Liver (tissue), 9 donors: ENCODE results near the gene PRKCG. TPM values are rescaled to one million over a fixed set of nuclear protein-coding genes. Genes with fewer than 3 reads are reported as not detected.

Experiments used
- DNase-seq: peaks from one replicate; pipeline ENCODE4 v3.0.0-alpha.2; 2017; ENCODE audit warnings: low spot score
- H3K27ac ChIP-seq, 2 donors: one replicate each; pipeline ENCODE4 v1.7.0; 2013; ENCODE audit warnings: inconsistent platforms in 2 of 2, low read length in 2 of 2, control low read depth in 1 of 2, low read depth in 1 of 2, mild to moderate bottlenecking in 1 of 2
- H3K27me3 ChIP-seq, 4 donors: one replicate each; pipeline versions ENCODE4 v1.6.1 to v1.7.0; 2013; ENCODE audit warnings: low read length in 3 of 4, inconsistent platforms in 1 of 4, mild to moderate bottlenecking in 1 of 4, moderate library complexity in 1 of 4; ENCODE audit not compliant: control insufficient read depth in 4 of 4, insufficient read depth in 4 of 4
- H3K36me3 ChIP-seq, 4 donors: one replicate each; pipeline versions ENCODE4 v1.6.1 to v1.7.0; 2013; ENCODE audit warnings: low read length in 3 of 4, mild to moderate bottlenecking in 3 of 4, low read depth in 1 of 4, moderate library complexity in 1 of 4; ENCODE audit not compliant: control insufficient read depth in 4 of 4, insufficient read depth in 3 of 4
- H3K4me1 ChIP-seq, 4 donors: one replicate each; pipeline versions ENCODE4 v1.6.1 to v1.7.0; 2013; ENCODE audit warnings: low read length in 3 of 4, mild to moderate bottlenecking in 3 of 4, moderate library complexity in 1 of 4; ENCODE audit not compliant: control insufficient read depth in 4 of 4, insufficient read depth in 4 of 4
- H3K4me3 ChIP-seq, 3 donors: one replicate each; pipeline versions ENCODE4 v1.6.1 to v1.7.0; 2013; ENCODE audit warnings: low read length in 3 of 3, control low read depth in 1 of 3, low read depth in 1 of 3, mild to moderate bottlenecking in 1 of 3
- H3K9ac ChIP-seq, 2 donors: one replicate each; pipeline ENCODE4 v1.7.0; 2013; ENCODE audit warnings: low read length in 2 of 2, mild to moderate bottlenecking in 2 of 2, moderate library complexity in 2 of 2, control low read depth in 1 of 2, low read depth in 1 of 2
- H3K9me3 ChIP-seq, 4 donors: one replicate each; pipeline versions ENCODE4 v1.6.1 to v1.7.0; 2013; ENCODE audit warnings: low read length in 3 of 4; ENCODE audit not compliant: control insufficient read depth in 4 of 4
- EGR1 ChIP-seq, 2 donors: IDR thresholded peaks; 2 replicates each; pipeline ENCODE4 v1.6.1; 2016 to 2018; ENCODE audit warnings: antibody characterized with exemption in 2 of 2, low read depth in 2 of 2
- FOXA1 ChIP-seq: IDR thresholded peaks from 2 replicates; pipeline ENCODE4 v1.6.1; 2016; ENCODE audit warnings: antibody characterized with exemption
- GABPA ChIP-seq, 2 donors: IDR thresholded peaks in 1 of 2; conservative IDR thresholded peaks in 1 of 2; 2 replicates each; pipeline ENCODE4 v1.6.1; 2016; ENCODE audit warnings: antibody characterized with exemption in 2 of 2, mild to moderate bottlenecking in 1 of 2, moderate library complexity in 1 of 2
- HNF4A ChIP-seq, 2 donors: conservative IDR thresholded peaks; 2 replicates each; pipeline ENCODE4 v1.6.1; 2016; ENCODE audit warnings: antibody characterized with exemption in 2 of 2, mild to moderate bottlenecking in 2 of 2
- HNF4G ChIP-seq: IDR thresholded peaks from 2 replicates; pipeline ENCODE4 v1.6.1; 2016; ENCODE audit warnings: antibody characterized with exemption
- NR2F2 ChIP-seq: IDR thresholded peaks from 2 replicates; pipeline ENCODE4 v1.6.1; 2016; ENCODE audit warnings: antibody characterized with exemption
- RAD21 ChIP-seq, 2 donors: IDR thresholded peaks; 2 replicates each; pipeline ENCODE4 v1.6.1; 2016; ENCODE audit warnings: antibody characterized with exemption in 2 of 2, mild to moderate bottlenecking in 2 of 2
- RXRA ChIP-seq, 2 donors: IDR thresholded peaks; 2 replicates each; pipeline ENCODE4 v1.6.1; 2017 to 2018; ENCODE audit warnings: antibody characterized with exemption in 2 of 2, mild to moderate bottlenecking in 1 of 2
- SP1 ChIP-seq: IDR thresholded peaks from 2 replicates; pipeline ENCODE4 v1.6.1; 2018; ENCODE audit warnings: antibody characterized with exemption, mild to moderate bottlenecking
- TAF1 ChIP-seq: conservative IDR thresholded peaks from 2 replicates; pipeline ENCODE4 v1.6.1; 2016; ENCODE audit warnings: antibody characterized with exemption, mild to moderate bottlenecking
- YY1 ChIP-seq: IDR thresholded peaks from 2 replicates; pipeline ENCODE4 v1.6.1; 2016; ENCODE audit warnings: antibody characterized with exemption, mild to moderate bottlenecking
- WGBS: extraction: QIAGEN DNeasy Blood & Tissue Kit; methylation state at CpG from one replicate; pipeline ENCODE4 v1.1.7; 2013; 5-methylcytosine and 5-hydroxymethylcytosine counted together
- polyA plus RNA-seq, 2 donors: library from polyadenylated mRNA; stranded (reverse) in 1 of 2; unstranded in 1 of 2; fragments of 200-250 nt in 1 of 2; fragments of >200 nt in 1 of 2; fragmentation: Nextera tagmentation in 1 of 2; extraction: Ambion mirVana in 1 of 2; gene quantifications; one replicate each; pipeline versions ENCODE4 v1.2.1 to v1.2.3, GENCODE V29; 2013 to 2015
- total RNA-seq, 2 donors: library from RNA; depleted of rRNA; stranded (reverse); fragments of >200 nt; gene quantifications; one replicate each; pipeline ENCODE4 v1.2.3, GENCODE V29; 2014
- TF ChIP-seq, protein P1 (sequence below): IDR thresholded peaks from 2 replicates; pipeline ENCODE4 v1.6.1; 2016; ENCODE audit warnings: antibody characterized with exemption
- TF ChIP-seq, protein P2 (sequence below): IDR thresholded peaks from 2 replicates; pipeline ENCODE4 v1.6.1; 2016; ENCODE audit warnings: antibody characterized with exemption, mild to moderate bottlenecking
- TF ChIP-seq, protein P3 (sequence below): fragments of 150-350 bp; IDR thresholded peaks from 2 replicates; pipeline ENCODE4 v1.5.1; 2017; ENCODE audit warnings: improper control_type of control experiment, low read depth, low read length; ENCODE audit not compliant: missing input control
- TF ChIP-seq, protein P4 (sequence below): IDR thresholded peaks from 2 replicates; pipeline ENCODE4 v1.6.1; 2016; ENCODE audit warnings: antibody characterized with exemption
- donor health status: healthy.
- donor health status: healthy.
- donor health status: healthy.
- donor health status: healthy.
- donor health status: healthy.

Gene PRKCG
- total and polyA plus RNA-seq, 4 donors, result 0.09 TPM; not detected in 3

DNA sequence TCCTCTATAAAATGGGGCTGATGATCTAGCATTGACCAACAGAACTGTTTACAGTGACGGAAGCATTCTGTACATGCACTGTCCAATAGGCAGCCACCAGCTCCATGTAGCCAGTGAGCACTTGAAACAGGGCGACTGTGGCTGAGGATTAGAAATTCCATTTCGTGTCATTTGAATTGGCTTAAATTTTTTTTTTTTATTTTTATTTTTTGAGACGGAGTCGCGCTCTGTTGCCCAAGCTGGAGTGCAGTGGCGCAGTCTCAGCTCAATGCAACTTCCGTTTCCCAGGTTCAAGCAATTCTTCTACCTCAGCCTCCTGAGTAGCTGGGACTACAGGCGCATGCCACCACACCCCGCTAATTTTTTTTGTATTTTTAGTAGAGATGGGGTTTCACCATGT lies 3.0 kb downstream of the PRKCG start:
- Histone ChIP-seq H3K36me3 (no peaks in the 10 kb centered on the region), H3K27me3 (peaks cover 2 to 13% (median 8%) of the 10 kb centered on the region in 4 donors)
- TF ChIP-seq GABPA (IDR thresholded peaks at IDR 0.05 in 1 of 2, conservative IDR thresholded peaks at IDR 0.05 in 1 of 2) (no peak), RXRA (IDR thresholded peaks at IDR 0.05) (no peak), HNF4G (no peak), SP1 (no peak), YY1 (no peak)

DNA sequence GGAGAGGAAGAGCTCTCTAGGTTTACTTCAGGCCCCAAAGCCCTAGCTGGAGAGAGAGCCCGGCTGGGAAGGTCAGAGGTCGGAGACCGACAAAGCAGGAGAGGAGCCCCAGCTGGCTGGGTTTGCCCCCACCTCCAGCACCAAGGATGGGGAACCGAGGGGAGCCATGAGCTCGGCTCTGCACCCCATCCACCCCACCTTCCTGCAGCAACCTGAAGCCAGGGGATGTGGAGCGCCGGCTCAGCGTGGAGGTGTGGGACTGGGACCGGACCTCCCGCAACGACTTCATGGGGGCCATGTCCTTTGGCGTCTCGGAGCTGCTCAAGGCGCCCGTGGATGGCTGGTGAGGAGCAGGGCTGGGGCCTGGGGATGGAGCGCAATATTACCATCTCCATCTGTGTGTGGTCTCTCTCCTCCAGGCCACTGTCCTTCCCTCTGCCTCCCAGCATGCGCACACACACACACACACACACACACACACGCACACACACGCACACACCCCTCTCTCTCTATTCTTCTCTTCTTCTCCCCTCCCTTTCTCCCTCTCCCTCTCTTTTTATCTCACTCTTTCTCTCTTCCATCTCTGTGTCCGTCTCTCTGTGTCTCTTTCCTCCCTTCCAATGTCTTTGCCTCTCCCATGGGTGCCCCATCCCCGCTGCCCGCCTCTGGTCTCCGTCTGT lies 10.4 kb downstream of the PRKCG start:
- TF ChIP-seq NR2F2, result no peak
- TF ChIP-seq HNF4G, result no peak
- no peak for TF ChIP-seq FOXA1
- TF ChIP-seq RXRA (IDR thresholded peaks at IDR 0.05), result no peak
- TF ChIP-seq, protein P1, sequence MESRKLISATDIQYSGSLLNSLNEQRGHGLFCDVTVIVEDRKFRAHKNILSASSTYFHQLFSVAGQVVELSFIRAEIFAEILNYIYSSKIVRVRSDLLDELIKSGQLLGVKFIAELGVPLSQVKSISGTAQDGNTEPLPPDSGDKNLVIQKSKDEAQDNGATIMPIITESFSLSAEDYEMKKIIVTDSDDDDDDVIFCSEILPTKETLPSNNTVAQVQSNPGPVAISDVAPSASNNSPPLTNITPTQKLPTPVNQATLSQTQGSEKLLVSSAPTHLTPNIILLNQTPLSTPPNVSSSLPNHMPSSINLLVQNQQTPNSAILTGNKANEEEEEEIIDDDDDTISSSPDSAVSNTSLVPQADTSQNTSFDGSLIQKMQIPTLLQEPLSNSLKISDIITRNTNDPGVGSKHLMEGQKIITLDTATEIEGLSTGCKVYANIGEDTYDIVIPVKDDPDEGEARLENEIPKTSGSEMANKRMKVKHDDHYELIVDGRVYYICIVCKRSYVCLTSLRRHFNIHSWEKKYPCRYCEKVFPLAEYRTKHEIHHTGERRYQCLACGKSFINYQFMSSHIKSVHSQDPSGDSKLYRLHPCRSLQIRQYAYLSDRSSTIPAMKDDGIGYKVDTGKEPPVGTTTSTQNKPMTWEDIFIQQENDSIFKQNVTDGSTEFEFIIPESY, result no peak
- no peak for TF ChIP-seq TAF1
- no peak for TF ChIP-seq GABPA (IDR thresholded peaks at IDR 0.05 in 1 of 2, conservative IDR thresholded peaks at IDR 0.05 in 1 of 2)
- 73% methylated on average over 23 of the region's 23 CpGs for WGBS
- no peak for DNase-seq
- Histone ChIP-seq H3K4me1 (no peaks in the 10 kb centered on the region), H3K27me3 (peaks cover 0 to 3% (median 1%) of the 10 kb centered on the region in 4 donors), H3K9me3 (peaks cover 0 to 1% (median 0%) of the 10 kb centered on the region in 4 donors), H3K9ac (no peak overlapping the region), H3K4me3 (no peak overlapping the region), H3K27ac (no peak overlapping the region), H3K36me3 (no peaks in the 10 kb centered on the region)

More for the DNA sequence above, 3.0 kb downstream of the PRKCG start:
- DNase-seq, result no peak
- Histone ChIP-seq H3K27ac (no peak overlapping the region), H3K4me3 (no peak overlapping the region), H3K9ac (no peak overlapping the region), H3K4me1 (peaks cover 0 to 10% (median 1%) of the 10 kb centered on the region in 4 donors), H3K9me3 (peaks cover 0 to 1% (median 0%) of the 10 kb centered on the region in 4 donors)
- WGBS, result 88% methylated on average over 10 of the region's 10 CpGs

DNA sequence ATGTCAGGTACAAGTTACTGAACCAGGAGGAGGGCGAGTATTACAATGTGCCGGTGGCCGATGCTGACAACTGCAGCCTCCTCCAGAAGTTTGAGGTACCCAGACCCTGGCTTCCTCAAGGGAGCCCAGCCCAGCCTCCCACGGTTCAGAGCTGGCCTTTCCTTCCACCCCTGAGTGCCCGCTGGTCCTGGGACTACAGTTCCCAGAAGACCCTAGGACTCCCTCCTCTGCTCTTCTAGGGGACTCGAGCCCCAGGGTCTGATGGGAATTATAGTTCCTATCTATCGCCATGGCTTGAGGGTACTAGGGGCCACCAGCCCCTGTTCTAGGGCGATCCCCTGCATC lies 11.0 kb downstream of the PRKCG start:
- Histone ChIP-seq H3K4me3 (no peak overlapping the region), H3K36me3 (no peaks in the 10 kb centered on the region), H3K4me1 (no peaks in the 10 kb centered on the region), H3K9ac (no peak overlapping the region), H3K9me3 (peaks cover 0 to 1% (median 0%) of the 10 kb centered on the region in 4 donors), H3K27ac (no peak overlapping the region), H3K27me3 (peaks cover 0 to 6% (median 1%) of the 10 kb centered on the region in 4 donors)
- DNase-seq, result no peak
- TF ChIP-seq, protein P2, sequence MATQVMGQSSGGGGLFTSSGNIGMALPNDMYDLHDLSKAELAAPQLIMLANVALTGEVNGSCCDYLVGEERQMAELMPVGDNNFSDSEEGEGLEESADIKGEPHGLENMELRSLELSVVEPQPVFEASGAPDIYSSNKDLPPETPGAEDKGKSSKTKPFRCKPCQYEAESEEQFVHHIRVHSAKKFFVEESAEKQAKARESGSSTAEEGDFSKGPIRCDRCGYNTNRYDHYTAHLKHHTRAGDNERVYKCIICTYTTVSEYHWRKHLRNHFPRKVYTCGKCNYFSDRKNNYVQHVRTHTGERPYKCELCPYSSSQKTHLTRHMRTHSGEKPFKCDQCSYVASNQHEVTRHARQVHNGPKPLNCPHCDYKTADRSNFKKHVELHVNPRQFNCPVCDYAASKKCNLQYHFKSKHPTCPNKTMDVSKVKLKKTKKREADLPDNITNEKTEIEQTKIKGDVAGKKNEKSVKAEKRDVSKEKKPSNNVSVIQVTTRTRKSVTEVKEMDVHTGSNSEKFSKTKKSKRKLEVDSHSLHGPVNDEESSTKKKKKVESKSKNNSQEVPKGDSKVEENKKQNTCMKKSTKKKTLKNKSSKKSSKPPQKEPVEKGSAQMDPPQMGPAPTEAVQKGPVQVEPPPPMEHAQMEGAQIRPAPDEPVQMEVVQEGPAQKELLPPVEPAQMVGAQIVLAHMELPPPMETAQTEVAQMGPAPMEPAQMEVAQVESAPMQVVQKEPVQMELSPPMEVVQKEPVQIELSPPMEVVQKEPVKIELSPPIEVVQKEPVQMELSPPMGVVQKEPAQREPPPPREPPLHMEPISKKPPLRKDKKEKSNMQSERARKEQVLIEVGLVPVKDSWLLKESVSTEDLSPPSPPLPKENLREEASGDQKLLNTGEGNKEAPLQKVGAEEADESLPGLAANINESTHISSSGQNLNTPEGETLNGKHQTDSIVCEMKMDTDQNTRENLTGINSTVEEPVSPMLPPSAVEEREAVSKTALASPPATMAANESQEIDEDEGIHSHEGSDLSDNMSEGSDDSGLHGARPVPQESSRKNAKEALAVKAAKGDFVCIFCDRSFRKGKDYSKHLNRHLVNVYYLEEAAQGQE, result no peak
- TF ChIP-seq SP1 (no peak), RAD21 (IDR thresholded peaks at IDR 0.05) (no peak), EGR1 (IDR thresholded peaks at IDR 0.05; ENCODE audit: low read depth in 2 of 2) (no peak), NR2F2 (no peak), FOXA1 (no peak), YY1 (no peak), TAF1 (no peak), HNF4A (conservative IDR thresholded peaks at IDR 0.05) (no peak), RXRA (IDR thresholded peaks at IDR 0.05) (no peak), HNF4G (no peak)
- TF ChIP-seq, protein P3, sequence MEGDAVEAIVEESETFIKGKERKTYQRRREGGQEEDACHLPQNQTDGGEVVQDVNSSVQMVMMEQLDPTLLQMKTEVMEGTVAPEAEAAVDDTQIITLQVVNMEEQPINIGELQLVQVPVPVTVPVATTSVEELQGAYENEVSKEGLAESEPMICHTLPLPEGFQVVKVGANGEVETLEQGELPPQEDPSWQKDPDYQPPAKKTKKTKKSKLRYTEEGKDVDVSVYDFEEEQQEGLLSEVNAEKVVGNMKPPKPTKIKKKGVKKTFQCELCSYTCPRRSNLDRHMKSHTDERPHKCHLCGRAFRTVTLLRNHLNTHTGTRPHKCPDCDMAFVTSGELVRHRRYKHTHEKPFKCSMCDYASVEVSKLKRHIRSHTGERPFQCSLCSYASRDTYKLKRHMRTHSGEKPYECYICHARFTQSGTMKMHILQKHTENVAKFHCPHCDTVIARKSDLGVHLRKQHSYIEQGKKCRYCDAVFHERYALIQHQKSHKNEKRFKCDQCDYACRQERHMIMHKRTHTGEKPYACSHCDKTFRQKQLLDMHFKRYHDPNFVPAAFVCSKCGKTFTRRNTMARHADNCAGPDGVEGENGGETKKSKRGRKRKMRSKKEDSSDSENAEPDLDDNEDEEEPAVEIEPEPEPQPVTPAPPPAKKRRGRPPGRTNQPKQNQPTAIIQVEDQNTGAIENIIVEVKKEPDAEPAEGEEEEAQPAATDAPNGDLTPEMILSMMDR, result no peak
- TF ChIP-seq, protein P4, sequence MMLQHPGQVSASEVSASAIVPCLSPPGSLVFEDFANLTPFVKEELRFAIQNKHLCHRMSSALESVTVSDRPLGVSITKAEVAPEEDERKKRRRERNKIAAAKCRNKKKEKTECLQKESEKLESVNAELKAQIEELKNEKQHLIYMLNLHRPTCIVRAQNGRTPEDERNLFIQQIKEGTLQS, result no peak
- 57% methylated on average over 8 of the region's 8 CpGs for WGBS
